Activated naive CD8-positive, alpha-beta T cell treated with anti-CD3 and anti-CD28 coated beads, Interleukin-2, amount 50 U/mL, for 16 hours (primary cell): Measurements from ENCODE around the gene TMEM138.

Experiments
- DNase-seq: peaks from one replicate; pipeline ENCODE4 v3.0.0-alpha.2; 2020; ENCODE audit warnings: low read depth, low spot score

Gene TMEM138

DNA sequence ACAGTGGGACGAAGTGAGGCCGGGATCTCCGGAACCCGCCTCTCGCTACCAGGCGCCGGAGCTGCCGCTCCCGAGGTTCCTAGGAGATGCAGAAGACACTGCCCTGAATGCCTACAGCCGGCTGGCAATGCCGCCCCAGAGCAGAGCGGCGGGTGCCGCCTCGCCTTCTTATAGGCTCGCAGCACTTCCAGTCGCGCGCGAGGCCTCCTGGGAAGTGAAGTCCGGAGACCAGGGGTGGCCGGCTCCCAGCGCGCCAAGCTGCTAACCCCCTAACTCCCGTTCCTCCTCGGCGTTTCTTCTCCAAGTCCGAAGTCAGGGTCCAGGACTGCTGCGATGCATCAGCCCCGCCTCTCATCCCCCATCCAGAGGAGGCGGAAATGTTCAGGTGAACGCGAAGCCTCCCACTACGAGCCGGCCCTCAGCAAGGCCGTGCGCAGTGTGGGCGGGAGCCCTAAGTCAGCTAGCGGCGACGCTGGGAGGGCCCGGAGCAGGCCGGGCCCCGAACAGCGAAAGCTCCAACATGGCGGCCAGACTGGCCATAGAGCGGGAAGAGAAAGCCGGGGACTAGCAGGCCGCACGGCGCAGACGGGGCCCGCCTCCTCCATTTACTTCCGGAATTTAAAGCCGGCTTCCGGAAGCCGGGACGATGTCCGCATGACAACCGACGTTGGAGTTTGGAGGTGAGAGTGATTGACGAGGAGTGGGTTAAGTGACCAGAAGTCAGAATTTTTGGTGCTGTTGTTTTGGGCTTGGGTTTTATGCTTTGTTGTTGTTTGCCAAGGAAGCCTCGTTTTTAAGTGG, at the start of gene TMEM138, which contains the start of gene CYB561A3:
TMEM138 (plus strand) TSS at position 634 of the 801 bp plus-strand sequence. CDS start 2,017 bp downstream, outside the sequence.
CYB561A3 (minus strand) TSS at position 142 of the 801 bp plus-strand sequence. CDS start 5,169 bp downstream, outside the sequence.
- DNase-seq: peak; percentile 81

DNA sequence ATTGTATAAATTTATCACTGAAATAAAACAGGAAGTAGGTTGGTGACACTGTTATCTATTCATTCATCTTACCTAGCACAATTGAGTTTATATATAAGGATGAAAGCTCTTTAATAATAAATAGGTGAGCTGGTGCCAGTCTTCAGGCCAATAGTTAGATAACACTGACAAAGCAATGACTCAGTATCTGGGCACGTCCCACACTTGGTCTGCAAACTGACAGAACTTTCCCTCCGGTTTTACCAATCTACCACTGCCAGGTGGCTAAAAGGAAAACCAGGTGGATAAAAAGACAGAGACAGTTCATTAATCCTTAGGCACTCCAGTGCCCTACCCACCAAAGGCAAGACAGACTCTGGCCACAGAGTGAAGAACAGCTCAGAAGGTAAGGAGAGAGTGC, 46.9 kb upstream of the TMEM138 start:
- DNase-seq: no peak

DNA sequence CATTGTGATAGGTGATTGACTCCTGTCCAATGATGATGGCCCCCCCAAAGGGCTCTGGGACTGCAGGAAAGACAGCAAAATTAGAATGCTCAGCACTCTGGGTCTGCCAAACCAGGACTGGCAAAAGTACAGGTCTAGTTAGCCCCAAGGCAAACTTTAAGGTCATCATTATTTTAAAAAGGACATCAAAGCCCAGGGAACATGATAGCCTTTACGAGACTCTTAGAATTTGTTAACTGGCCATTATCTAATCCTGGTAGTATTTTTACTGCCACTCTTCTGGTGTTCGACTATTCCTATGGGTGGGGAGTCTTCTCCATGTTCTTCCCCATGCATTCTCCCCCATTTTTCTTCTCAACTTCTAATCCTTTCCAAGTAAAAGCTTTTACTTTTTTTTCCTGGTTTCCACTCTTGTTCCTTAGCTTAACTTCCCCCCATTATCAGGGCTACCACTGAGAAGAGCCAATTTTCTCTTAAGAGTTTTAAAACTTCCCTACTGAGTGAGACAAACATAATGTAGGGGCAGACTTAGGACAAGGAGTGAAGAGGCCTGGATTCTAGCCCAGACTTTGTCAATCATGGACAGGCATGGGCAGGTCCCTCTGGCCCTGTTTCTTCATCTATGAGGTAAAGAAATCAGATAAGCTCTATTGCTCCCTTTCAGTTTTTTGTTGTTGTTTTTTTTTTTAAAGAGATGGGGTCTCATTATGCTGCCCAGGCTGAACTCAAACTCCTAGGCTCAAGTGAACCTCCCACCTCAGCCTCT, 36.3 kb upstream of the TMEM138 start:
- no peak for DNase-seq

DNA sequence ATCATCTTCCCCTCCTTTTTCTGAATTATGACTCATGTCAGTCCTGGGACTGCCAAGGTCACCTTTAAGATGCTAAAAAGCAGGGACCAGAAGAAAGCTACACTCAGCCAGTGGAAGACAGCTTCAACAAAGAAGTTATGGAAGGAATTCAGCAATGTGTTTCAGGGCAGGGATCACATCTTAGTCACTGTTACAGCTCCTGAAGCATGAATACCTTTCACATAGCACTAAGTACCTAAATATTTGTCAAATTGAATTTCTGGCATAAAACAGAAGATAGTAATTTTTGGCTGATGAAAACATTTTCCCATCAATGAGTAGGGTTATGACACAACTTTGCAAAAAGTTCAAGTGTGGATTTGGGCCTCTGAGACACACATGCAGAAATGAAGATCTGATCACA, 34.5 kb upstream of the TMEM138 start:
- no peak for DNase-seq

DNA sequence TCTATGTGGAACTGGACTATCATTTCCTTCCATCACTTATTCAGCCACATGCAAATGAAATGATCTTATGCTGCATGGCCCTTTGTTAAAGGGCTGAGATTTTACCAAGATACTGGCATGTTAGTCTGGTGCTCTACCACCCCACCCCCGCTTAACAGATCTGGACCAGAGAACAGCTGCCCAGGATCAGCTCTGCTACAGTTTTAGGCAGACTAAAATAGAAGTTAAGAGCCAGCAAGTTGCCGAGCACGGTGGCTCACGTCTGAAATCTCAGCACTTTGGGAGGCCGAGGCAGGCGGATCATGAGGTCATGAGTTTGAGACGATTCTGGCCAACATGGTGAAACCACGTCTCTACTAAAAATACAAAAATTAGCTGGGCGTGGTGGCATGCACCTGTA, 33.8 kb upstream of the TMEM138 start:
- DNase-seq: no peak

DNA sequence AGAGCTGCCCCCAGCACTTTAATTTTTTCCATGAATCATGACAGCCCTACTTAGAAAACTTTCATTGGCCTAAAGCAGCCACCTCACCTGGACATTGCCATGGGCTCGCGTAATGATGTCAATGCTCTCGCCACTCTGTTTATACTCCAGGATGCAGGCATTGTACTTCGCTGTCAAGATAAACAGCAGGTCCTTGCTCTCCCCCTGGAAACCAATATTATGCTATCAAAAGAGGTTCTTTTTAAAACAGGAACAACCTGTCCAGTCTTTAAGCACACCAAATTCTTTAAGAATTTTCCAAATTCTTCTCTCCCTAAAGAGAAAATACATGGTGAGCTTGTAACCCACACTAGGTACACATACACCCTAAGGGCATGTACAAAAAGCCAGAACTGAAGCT, 32.3 kb upstream of the TMEM138 start:
- no peak for DNase-seq

DNA sequence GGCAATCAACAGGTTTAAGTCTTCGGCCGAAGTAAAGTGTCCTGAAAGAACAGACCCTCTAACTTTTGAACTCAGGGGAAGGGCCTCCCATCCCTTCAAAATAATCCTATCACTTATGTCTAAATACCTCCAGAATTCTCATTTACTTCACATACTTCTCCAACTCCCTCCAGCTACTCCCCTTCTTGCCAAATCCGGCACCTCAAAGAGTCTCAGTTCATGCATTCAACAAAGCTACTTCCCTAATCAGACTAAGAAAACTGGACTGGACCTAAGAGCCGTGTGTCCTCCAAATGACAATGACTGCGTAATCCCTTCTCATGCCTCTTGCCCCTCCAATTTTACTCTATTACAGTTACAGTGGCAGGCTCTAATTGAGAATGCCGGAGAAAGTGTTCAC, 30.5 kb upstream of the TMEM138 start:
- no peak for DNase-seq

DNA sequence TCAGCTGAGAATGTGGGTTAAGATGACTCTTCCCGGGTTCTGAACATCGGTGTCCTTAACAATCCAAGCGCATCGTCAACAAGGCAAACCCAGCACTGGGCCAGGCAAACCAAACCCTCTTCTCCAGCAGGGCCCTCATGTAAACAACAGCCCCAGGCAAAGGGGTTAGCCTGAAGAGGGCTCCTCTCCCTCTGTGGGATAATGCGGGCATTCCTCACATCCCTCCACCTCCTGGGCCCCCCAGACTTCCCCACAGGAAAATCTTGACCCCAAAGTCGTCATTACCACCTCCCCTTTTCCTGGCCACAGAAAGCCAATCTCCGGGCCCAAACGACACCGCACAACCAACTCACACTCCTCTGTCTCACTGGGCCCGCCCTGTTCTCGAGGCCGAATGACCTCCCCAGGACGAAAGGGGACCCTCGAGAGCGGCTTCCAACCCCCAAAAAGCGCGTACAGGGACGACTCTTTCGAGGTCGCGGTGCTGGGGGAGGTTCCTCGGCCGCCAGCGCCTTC, 29.8 kb upstream of the TMEM138 start:
- DNase-seq: no peak

DNA sequence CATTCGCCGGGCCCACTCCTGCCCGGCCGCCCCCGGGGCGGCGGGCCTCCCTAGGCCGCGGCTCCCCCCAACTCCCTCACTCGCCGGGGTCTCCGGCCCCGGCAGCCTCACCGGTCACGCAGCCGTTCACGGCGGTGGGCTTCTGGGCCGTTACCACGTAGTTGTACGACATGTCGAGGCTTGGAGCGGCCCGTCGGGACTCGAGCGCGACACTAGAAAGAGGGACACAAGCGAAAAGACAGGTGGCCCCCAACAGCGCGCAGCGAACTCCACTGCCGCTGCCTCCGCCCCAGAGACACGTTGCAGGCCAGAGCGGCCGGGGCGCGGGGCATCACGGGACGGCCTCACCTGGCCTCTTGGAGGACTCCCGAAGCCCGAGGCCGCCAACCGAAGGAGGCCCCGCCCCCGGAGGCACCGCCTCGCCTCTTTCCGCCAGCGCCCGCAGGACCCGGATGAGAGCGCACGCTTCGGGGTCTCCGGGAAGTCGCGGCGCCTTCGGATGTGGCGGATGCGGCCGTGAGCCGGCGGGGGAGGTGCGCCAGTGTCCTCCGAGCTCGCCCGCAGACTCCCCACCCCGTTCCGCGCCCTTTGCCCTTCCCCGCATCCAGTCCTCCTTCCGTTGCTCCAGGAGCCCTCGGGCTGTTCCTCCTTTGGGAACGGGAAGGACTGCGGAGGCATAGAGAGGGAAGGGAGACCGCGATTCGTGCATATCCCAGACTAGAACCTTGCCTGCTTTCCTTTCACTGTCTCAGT, 29.2 kb upstream of the TMEM138 start, which contains the start of the genes DDB1 and TKFC:
DDB1 (minus strand) TSS at position 309 of the 753 bp plus-strand sequence; CDS start at position 172, 137 bp downstream.
TKFC (plus strand) TSS at position 432 of the 753 bp plus-strand sequence. CDS start 1,501 bp downstream, outside the sequence.
- DNase-seq: peak; percentile 94

DNA sequence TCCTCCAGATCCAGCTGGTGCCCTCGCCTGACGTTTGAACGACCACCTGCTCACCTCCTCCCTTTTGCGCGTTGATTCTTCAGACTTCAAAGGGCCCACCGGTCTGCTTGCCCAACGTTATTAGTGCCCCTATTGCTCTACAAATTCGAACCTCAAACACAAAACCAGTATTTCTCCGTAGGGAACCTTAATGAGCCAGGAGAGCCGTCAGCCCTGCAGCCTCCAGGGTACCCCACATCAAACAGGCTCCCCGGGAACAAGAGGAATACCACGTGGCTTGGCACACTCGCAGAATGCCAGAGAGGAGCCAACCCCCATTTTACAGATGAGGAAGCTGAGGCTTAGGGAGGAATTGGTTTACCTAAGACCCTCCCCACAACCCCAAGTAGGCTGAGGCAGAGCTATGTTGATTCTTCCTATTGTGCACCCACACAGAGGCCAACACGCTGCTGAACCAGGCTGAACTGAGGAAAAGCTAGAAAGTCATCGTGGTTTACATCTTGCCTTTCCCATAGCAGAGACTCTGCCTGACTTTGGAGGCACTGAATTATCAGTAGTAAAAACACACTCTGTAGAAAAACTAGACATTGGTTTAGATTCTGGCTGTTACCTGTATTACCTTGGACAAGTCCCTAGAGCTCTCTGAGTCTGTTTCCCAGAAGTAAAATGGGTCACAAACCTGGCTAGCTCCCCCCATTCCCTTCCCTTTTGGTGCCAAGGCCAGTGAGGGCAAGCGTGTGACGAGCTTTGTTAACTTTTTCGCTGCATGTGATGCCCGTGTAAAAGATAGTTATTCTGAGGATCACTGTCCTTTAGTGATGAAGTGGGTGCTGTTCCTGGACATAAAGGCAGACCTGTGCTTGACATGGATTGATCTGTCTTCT, 28.4 kb upstream of the TMEM138 start:
- DNase-seq: no peak

DNA sequence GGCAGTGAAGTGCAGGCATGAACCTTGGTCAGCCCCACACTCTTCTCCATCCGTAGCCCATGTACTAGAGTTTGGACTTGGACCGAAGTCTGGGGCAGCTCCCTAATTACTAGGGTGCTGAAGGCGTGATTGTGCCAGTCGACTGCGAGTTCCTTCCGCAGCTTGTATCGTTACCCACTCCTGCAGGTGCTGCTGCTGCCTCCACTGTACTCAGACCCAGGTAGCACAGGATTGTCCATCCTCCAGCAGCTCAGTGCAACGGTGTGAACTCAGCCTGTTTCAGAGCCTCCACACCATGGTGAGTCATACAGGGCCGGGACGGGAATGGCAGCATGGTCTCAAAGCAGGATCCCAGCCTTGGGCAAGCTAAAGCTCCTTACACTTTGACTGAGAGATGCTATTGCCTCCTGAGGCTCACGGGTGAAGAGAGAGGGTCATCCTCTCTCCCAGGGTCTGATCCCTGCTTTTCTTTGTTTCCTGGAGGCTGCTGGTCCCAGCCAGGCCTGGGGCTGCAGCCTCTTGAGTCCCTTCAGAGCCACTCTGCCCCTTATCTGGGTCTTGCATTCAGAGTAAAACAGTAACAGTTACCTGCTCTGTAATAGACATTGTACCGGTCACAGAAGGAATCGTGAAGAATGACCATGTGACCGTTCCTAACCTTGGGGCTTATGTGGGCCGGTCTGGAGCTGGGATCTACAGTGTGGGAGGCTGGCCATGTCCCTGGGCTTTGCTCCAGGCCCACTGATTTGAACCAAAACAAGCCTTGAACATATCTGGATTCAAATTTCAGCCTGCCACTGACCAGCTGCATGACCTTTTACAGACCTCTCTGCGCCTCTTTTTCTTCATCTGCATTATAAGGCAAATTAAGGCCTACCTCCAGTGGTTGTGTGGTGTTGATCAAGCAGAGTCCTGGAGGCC, 27.5 kb upstream of the TMEM138 start:
- no peak for DNase-seq

DNA sequence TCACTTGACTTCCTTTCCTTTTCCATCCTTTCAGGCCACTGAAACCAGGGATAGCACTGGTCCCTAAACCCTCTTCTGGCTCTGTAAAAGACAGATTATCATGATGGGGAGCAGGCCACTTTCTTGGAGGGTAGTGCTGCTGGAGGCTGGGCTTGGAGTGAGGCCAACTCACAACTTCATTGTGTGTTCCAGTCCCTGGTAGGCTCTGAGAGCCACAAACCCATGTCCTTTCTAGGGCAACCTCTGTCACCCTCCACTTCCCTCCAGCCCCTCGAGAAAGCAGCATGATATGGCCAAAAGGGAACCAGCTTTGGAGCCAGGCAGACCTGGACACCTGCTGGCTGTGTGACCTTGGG, 26.8 kb upstream of the TMEM138 start:
- no peak for DNase-seq

DNA sequence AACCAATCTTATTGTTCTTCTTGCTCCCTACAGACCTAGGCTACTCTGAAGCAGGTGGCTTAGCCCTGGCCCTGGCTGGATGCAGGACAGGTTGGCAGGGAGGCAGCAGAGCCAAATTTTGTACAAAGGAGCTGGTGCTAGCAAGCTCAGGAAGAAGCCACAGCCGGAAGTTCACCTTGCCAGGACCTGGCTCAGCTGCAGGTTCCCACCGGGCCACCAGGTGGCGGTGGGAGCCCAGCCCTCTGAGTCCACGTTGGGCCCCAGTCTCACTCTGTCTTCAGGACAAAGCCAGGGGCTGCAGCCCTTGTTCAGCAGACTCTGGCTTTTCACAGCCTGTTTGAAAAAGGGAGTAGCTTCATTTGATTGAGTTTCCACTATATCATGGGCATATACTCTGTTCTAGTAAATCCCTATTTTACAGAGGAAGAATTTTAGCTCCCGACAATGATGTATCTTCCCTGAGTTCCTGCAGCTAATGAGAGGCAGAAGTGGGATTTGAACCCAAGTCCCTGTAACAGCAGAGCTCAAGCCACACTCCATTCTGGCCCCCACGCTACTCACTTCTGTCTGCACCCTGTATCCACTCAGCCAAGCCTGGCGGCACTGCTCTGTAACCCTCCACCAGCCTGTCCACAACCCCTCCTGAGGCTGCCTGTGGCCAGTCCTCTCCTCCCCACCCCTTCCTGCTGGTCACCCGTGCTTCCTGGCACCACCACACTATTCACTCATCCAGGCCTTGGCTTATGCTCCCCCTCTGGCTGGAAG, 25.8 kb upstream of the TMEM138 start:
- DNase-seq: peak; percentile 57

DNA sequence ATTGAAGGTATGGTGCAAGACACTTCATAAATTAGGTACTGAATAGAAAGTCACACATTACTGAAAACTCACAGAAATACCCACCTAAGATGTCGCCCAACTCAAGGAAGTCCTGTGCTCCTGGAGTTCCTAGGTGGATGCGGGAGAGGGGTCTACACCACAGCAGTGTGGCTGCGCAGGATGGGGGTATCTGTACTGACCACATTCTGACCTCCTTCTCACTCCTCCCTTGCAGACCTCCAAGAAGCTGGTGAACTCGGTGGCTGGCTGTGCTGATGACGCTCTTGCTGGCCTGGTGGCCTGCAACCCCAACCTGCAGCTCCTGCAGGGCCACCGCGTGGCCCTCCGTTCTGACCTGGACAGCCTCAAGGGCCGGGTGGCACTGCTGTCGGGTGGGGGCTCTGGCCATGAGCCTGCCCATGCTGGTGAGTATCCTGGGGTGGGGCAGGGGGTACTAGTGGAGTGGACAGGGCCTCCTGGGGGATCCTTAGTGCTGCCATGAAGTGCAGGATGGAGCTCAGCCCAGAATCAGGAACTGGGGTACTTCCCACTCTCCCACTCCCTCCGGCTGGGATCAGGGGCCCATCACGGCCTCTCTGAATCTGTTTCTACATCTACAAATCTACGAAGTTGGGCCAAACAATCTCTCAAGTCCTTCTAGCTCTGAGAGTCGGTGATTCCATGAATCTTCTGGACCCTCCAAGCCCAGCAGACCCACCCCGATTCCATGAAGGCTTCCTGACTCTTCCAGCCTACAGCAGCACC, 24.3 kb upstream of the TMEM138 start:
- no peak for DNase-seq

DNA sequence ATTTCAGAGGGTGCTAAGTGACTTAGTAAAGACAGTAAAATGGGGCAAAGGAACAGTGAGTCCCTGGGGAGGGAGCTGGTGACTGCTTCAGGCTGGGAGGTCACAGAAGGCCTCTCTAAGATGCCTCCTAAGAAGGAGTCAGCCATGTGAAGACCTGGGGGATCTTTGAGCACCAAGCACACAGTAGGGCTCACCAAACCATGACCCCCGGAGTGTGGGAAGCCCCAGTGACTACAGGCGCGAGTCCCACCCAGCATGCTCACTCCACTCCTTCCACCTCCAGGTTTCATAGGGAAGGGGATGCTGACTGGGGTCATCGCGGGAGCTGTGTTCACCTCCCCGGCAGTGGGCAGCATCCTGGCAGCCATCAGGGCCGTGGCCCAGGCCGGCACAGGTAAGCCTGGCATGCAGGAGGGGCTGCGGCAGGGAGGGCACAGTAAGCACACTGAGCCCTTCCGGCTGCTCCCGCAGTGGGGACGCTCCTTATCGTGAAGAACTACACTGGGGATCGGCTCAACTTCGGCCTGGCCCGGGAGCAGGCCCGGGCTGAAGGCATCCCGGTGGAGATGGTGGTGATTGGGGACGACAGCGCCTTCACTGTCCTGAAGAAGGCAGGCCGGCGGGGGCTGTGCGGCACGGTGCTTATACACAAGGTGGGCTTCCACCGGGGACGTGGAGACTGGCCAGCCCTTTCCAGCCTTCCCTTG, 23.2 kb upstream of the TMEM138 start:
- DNase-seq: no peak

DNA sequence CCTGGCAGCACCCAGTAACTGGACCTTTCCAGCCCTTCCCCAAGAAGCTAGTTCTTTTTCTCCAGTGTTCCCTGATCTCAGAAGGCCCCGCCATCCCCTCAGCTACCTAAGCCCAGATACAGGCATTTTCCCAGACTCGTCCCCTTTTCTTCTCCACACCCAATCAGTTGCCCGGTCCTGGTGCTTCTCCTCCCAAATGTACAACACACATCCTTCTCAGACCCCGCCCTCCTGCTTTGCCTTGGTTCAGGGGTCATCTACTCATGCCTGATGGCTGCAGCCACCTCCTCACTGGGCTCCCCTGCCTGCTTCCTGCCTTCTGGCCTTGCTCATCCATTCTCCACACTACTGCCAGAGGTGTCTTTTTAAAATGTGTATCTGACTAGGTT, 22.7 kb upstream of the TMEM138 start:
- no peak for DNase-seq

DNA sequence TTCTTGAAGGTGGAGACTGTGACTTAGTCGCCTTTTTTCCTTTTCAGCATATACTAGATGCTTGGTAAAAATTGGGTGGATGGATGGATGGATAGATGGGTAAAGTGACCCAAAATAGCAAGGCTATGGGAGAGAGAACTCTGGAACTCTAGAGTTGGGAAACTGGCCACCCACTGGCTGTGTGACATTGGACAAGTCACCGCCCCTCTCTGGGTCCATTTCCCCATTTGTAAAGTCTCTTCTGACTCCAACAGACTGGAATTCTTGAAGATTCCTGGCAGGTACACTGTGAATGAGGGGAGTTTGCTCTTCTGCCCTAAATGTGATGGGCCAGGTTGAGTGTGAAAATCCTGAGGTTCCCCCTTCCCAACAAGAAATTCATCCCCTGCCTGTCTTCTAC, 21.2 kb upstream of the TMEM138 start:
- DNase-seq: no peak
